ENCODE measurements around the gene TNIK.

The TNIK gene

DNA sequence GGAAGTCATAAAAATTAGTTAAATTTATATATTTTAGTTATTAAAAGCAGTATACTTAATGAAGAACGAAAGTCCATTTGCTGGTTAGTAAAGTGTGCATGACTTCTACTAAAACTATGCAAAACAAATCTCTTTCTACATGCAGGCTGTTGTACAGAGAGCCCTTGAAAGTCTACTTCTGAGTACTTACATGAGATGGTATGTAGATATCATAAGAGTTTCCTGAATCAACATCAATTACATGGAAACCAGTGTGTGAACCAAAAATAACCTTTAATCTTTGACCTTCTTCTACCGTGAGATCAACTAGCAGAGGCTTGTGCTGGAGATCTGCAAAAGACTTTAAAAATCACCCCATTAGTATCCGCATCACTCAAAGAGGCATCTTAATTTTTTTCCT is 391.5 kb downstream of the TNIK start:
- TF ChIP-seq EZH2 (IDR thresholded peaks at IDR 0.05; ENCODE audit: borderline replicate concordance, low read length) (no peak), CTCF (IDR thresholded peaks at IDR 0.05; ENCODE audit: low read length) (no peak)
- H3K27me3 ChIP-seq (ENCODE audit: insufficient read depth, low read length), result no peaks in the 10 kb centered on the region
- H3K4me1 ChIP-seq (ENCODE audit: insufficient read depth, low read length, severe bottlenecking), result no peaks in the 10 kb centered on the region
- H3K9me2 ChIP-seq (ENCODE audit: low read depth, low read length), result no peaks in the 10 kb centered on the region
- H4K20me1 ChIP-seq (ENCODE audit: insufficient read depth, low read length), result no peaks in the 10 kb centered on the region
- H3K4me3 ChIP-seq (ENCODE audit: low read depth, low read length, poor library complexity, severe bottlenecking), result no peak overlapping the region
- no peaks in the 10 kb centered on the region for H3K79me2 ChIP-seq (ENCODE audit: insufficient read depth, low read length)
- no peaks in the 10 kb centered on the region for H3K9me3 ChIP-seq (ENCODE audit: low read length)
- H3K9ac ChIP-seq (ENCODE audit: low read length), result no peak overlapping the region
- no peak overlapping the region for H3K4me2 ChIP-seq (ENCODE audit: low read length)
- H3F3A ChIP-seq (ENCODE audit: insufficient read depth, low read length), result no peaks in the 10 kb centered on the region
- no peaks in the 10 kb centered on the region for H3K36me3 ChIP-seq (ENCODE audit: insufficient read depth, low read length)
- no peak overlapping the region for H3K27ac ChIP-seq (ENCODE audit: low read depth, low read length, poor library complexity, severe bottlenecking)
- H2AFZ ChIP-seq (ENCODE audit: low read length), result no peak overlapping the region

- H4K20me1 ChIP-seq (ENCODE audit: insufficient read depth, low read length), result no peaks in the 10 kb centered on the region
- no peak overlapping the region for H3K9ac ChIP-seq (ENCODE audit: low read length)
- no peaks in the 10 kb centered on the region for H3K4me1 ChIP-seq (ENCODE audit: insufficient read depth, low read length, severe bottlenecking)
- no peaks in the 10 kb centered on the region for H3K9me3 ChIP-seq (ENCODE audit: low read length)
- H3K36me3 ChIP-seq (ENCODE audit: insufficient read depth, low read length), result no peaks in the 10 kb centered on the region
- no peaks in the 10 kb centered on the region for H3K79me2 ChIP-seq (ENCODE audit: insufficient read depth, low read length)
- no peak overlapping the region for H3K4me3 ChIP-seq (ENCODE audit: low read depth, low read length, poor library complexity, severe bottlenecking)
- H3K27me3 ChIP-seq (ENCODE audit: insufficient read depth, low read length), result no peaks in the 10 kb centered on the region
- no peak overlapping the region for H2AFZ ChIP-seq (ENCODE audit: low read length)
- H3K27ac ChIP-seq (ENCODE audit: low read depth, low read length, poor library complexity, severe bottlenecking), result no peak overlapping the region
- H3F3A ChIP-seq (ENCODE audit: insufficient read depth, low read length), result no peaks in the 10 kb centered on the region
- H3K9me2 ChIP-seq (ENCODE audit: low read depth, low read length), result no peaks in the 10 kb centered on the region
- no peak overlapping the region for H3K4me2 ChIP-seq (ENCODE audit: low read length)
- TF ChIP-seq EZH2 (IDR thresholded peaks at IDR 0.05; ENCODE audit: borderline replicate concordance, low read length) (no peak), CTCF (IDR thresholded peaks at IDR 0.05; ENCODE audit: low read length) (no peak)
Measured at GRCh38 chr3:171066206-171066605, 394.0 kb downstream of the TNIK start.

DNA sequence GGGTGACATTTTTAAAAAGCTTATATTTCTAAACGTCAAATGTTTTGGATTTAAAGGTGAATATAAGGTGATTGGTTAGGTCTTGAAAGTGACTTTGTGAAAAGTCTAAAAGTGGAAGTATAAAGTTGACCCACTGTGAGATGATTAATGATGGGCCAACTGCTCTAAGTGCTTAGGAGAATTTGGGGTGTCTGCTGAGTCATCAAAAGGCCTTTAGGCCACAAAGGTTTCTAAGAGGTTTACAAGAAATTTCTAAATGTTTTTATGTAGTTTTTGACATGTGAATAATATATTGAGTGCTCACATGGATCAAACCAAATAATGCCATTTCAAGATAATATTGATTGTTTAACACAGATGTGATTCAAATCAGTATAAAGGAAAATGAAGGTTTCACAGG is 394.5 kb downstream of the TNIK start:
- no peak for TF ChIP-seq EZH2 (IDR thresholded peaks at IDR 0.05; ENCODE audit: borderline replicate concordance, low read length)
- Histone ChIP-seq H3K36me3 (ENCODE audit: insufficient read depth, low read length) (no peaks in the 10 kb centered on the region), H3K4me3 (ENCODE audit: low read depth, low read length, poor library complexity, severe bottlenecking) (no peak overlapping the region), H3K27ac (ENCODE audit: low read depth, low read length, poor library complexity, severe bottlenecking) (no peak overlapping the region), H3K9ac (ENCODE audit: low read length) (no peak overlapping the region), H3K4me2 (ENCODE audit: low read length) (no peak overlapping the region), H3K27me3 (ENCODE audit: insufficient read depth, low read length) (no peaks in the 10 kb centered on the region), H4K20me1 (ENCODE audit: insufficient read depth, low read length) (no peaks in the 10 kb centered on the region), H3F3A (ENCODE audit: insufficient read depth, low read length) (no peaks in the 10 kb centered on the region), H2AFZ (ENCODE audit: low read length) (no peak overlapping the region), H3K9me3 (ENCODE audit: low read length) (no peaks in the 10 kb centered on the region), H3K9me2 (ENCODE audit: low read depth, low read length) (no peaks in the 10 kb centered on the region), H3K4me1 (ENCODE audit: insufficient read depth, low read length, severe bottlenecking) (no peaks in the 10 kb centered on the region), H3K79me2 (ENCODE audit: insufficient read depth, low read length) (no peaks in the 10 kb centered on the region)

- no peak overlapping the region for H3K9ac ChIP-seq (ENCODE audit: low read length)
- TF ChIP-seq CTCF (IDR thresholded peaks at IDR 0.05; ENCODE audit: low read length) (no peak), EZH2 (IDR thresholded peaks at IDR 0.05; ENCODE audit: borderline replicate concordance, low read length) (no peak)
- H3F3A ChIP-seq (ENCODE audit: insufficient read depth, low read length), result no peaks in the 10 kb centered on the region
- H3K4me1 ChIP-seq (ENCODE audit: insufficient read depth, low read length, severe bottlenecking), result no peaks in the 10 kb centered on the region
- no peak overlapping the region for H2AFZ ChIP-seq (ENCODE audit: low read length)
- H3K4me3 ChIP-seq (ENCODE audit: low read depth, low read length, poor library complexity, severe bottlenecking), result no peak overlapping the region
- no peaks in the 10 kb centered on the region for H3K79me2 ChIP-seq (ENCODE audit: insufficient read depth, low read length)
- H3K27me3 ChIP-seq (ENCODE audit: insufficient read depth, low read length), result no peaks in the 10 kb centered on the region
- H3K27ac ChIP-seq (ENCODE audit: low read depth, low read length, poor library complexity, severe bottlenecking), result no peak overlapping the region
- no peaks in the 10 kb centered on the region for H3K36me3 ChIP-seq (ENCODE audit: insufficient read depth, low read length)
- H3K9me3 ChIP-seq (ENCODE audit: low read length), result no peaks in the 10 kb centered on the region
- H3K9me2 ChIP-seq (ENCODE audit: low read depth, low read length), result no peaks in the 10 kb centered on the region
- no peaks in the 10 kb centered on the region for H4K20me1 ChIP-seq (ENCODE audit: insufficient read depth, low read length)
- no peak overlapping the region for H3K4me2 ChIP-seq (ENCODE audit: low read length)
Measured at GRCh38 chr3:171064461-171064860, 395.7 kb downstream of the TNIK start.

Data from OCI-LY1 (cell line).